ENCODE results near the gene GAD2.
"Not testable (repeated sequence)": the region's sequence is repeated elsewhere in the genome, so short reads cannot be mapped to it uniquely, and the experiment has no call there.

The GAD2 gene

DNA sequence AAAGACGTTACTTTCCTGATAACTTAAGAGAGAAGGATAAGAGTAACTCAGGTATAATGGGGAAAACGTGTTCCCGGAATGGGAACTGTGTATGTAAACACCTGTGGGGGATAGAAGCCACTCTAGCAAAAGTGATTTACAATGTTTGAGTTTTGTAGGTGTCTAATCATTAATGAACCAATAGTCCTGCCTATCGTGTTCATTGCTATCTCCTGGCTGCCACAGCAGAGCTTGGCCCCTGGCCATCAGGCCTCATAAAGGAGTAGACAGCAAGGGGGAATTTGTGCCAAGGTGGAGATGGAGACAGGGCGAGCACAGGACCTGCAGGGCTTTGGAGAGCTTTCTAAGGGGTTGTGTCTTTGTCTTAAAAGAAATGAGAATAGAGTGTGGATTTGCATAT lies 102.1 kb downstream of the GAD2 start:
- DNase-seq (ENCODE audit: low read depth) = no peak

DNA sequence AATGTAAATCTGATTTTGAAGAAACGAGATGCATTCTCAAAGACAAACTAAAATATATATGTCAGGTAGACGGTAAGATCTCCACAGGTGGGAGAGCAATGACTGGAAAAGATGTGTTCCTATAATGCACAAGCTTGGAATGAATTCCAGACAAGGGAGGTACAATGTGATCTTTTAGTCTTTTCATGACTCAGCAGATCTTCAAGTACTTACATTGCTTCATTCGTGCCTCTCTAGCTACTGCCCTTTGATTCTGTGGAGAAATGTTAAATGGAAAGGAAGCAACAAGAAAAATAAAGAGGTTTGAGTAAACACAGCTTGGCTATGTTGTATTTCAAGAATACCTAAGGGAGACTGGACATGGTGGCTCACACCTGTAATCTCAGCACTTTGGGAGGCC lies 106.6 kb downstream of the GAD2 start:
- DNase-seq (ENCODE audit: low read depth) = no peak

DNA sequence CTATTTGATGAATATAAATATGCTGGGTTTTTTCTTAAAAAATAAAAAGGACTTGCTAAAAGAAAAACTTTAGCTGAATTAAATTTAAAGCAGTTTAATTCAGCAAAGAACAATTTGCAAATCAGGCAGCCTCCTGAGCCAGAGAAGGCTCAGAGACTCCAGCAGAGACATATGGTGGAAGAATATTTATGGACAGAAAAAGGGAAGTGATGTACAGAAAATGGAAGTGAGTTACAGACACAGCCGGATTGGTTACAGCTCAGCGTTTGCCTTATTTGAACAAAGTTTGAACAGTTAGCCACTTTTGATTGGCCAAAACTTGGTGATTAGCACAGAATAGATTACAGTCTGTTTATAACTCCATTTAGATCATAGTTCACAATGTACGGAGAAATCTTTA lies 110.3 kb downstream of the GAD2 start:
- DNase-seq (ENCODE audit: low read depth) = no peak

- no peak for DNase-seq (ENCODE audit: low read depth)
These were observed 111.2 kb downstream of the GAD2 start for GRCh38 chr10:26327811-26328210.

- no peak for DNase-seq (ENCODE audit: low read depth)
These were observed 114.8 kb downstream of the GAD2 start for GRCh38 chr10:26331371-26331770.

DNA sequence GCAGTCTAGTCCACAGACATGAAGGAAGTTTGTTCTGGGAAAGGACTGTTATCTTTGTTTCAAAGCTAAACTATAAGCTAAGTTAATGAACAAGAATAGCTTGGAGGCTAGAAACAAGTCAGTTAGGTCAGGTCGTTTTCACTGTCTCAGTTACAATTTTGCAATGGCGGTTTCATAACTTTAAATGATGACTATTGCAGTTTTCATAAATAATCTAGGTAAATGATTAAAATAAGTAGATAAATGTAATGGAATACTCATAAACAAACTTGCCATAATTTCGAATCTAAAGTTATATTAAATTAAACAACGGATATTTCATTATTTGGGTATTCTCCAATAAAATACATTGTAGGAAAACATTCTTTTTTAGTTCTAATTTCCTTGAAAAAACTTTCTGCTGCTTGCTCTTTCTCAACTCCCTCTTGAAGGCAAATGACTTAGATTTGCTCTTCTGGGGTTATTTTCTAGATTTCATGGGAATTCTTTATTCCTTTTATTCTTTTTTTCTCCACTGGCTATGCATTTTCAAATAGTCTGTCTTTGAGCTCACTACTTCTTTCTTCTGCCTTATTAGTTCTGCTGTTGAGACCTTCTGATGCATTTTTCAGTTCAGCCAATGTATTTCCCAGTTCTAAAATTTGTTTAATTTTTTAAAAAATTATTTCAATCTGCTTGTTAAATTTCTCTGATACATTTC lies 117.8 kb downstream of the GAD2 start:
- no peak for DNase-seq (ENCODE audit: low read depth)

DNA sequence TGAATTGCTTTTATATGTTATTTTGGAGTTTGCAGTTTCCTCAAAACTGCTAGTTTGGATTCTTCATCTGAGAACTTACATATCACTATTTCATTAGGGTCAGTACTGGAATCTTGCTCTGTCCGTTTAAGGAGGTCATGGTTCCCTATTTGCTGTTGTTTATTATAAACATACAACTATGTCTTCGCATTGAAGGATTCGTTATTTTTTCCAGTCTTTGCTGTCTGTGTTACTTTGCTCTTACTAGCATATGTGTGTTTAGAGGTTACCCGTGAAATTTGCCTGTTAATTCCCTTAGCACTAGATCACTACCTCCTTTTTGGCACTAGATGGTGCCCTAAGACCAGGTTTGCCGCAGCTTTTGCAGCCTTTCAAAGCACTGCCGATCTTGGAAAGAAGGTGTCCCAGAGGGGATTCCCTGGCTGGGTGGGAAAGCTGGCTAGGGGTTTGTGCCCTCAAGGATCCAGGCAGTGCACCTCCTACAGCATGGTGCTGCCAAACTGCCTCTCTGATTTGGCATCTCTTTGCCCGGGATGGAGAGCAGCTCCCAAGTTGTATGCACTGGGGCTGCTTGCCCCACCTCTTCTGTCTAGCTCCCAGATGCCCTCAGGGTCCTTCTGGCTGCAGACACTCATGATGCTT lies 118.5 kb downstream of the GAD2 start:
- peak; percentile 52 for DNase-seq (ENCODE audit: low read depth)

DNA sequence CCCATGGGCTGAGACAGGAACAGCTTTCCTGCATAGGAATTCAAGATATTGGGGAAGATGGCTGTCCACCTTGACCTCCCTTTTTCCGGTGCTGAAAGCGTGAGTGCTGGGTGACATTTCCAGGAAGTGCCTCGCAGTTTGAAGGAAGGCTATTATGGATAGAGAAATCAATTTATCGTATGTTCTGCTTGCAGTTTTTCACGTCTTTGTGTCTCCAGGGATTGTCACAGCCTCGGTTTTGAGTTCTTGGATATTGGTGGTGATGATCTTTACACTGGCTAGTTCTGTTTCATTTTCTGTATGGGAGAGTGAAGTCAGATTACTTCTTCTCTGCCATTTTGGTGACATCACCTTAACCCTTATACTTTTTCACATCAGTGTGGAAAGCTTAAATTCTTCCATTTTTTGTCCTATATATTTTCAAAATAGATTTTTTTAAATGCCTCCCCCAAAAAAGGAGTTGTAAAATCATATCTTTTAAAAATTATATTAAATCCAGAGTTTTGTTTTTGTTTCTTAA lies 119.1 kb downstream of the GAD2 start:
- DNase-seq (ENCODE audit: low read depth) = no peak

GRCh38 chr10:26336979-26337378 lies 120.4 kb downstream of the GAD2 start:
- DNase-seq (ENCODE audit: low read depth) = no peak

DNA sequence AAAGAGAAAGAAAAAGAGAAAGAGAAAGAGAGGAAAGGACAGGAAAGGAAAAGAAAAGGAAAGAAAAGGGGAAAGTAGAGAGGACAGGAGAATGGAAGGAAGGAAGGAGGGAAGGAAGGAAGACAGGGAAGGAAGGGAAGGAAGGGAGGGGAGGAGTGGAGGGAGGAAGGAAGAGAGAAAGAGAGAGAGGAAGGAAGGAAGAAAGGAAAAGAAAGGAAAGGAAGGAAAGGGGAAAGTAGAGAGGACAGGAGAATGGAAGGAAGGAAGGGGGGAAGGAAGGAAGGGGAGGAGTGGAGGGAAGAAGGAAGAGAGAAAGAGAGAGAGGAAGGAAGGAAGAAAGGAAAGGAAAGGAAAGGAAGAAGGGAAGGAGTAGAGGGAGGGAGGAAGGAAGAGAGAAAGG lies 125.1 kb downstream of the GAD2 start:
- DNase-seq (ENCODE audit: low read depth) = no peak

DNA sequence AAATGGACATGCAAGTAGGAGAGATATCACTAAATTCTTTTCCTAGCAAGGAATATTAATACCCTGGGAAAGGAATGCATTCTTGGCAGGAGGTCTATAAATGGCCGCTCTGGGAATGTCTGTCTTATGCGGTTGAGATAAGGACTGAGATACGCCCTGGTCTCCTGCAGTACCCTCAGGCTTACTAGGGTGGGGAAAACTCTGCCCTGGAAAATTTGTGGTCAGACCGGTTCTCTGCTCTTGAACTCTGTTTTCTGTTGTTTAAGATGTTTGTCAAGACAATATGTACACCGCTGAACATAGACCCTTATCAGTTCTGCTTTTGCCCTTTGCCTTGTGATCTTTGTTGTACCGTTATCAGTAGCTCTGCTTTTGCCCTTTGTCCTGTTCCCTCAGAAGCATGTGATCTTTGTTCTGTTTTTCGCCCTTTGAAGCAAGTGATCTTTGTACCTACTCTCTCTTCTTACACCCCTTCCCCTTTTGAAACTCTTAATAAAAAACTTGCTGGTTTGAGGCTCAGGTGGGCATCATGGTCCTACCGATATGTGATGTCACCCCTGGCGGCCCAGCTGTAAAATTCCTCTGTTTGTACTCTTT lies 132.3 kb downstream of the GAD2 start:
- not testable (repeated sequence) for DNase-seq (ENCODE audit: low read depth)
